ENCODE results near the gene UQCC2. TPM values are rescaled to one million over a fixed set of nuclear protein-coding genes. Genes with fewer than 3 reads are reported as not detected.

The UQCC2 gene
- total RNA-seq, 1 donor from 2014 or later, result 54.9 TPM

- Mint-ChIP-seq H3K4me3 (ENCODE audit: unreplicated experiment) (no peak overlapping the region), H3K9me3 (ENCODE audit: unreplicated experiment) (no peaks in the 10 kb centered on the region), H3K4me1 (ENCODE audit: unreplicated experiment) (no peaks in the 10 kb centered on the region), H3K27me3 (ENCODE audit: unreplicated experiment) (peaks cover 3% of the 10 kb centered on the region), H3K36me3 (ENCODE audit: low read depth, unreplicated experiment) (no peaks in the 10 kb centered on the region), H3K27ac (ENCODE audit: unreplicated experiment) (no peak overlapping the region)
- no peak for TF ChIP-seq CTCF (IDR thresholded peaks at IDR 0.05; ENCODE audit: unreplicated experiment)
- DNase-seq (ENCODE audit: low spot score), result no peak
Observed at GRCh38 chr6:33727126-33727525, 15.6 kb upstream of the UQCC2 start.

DNA sequence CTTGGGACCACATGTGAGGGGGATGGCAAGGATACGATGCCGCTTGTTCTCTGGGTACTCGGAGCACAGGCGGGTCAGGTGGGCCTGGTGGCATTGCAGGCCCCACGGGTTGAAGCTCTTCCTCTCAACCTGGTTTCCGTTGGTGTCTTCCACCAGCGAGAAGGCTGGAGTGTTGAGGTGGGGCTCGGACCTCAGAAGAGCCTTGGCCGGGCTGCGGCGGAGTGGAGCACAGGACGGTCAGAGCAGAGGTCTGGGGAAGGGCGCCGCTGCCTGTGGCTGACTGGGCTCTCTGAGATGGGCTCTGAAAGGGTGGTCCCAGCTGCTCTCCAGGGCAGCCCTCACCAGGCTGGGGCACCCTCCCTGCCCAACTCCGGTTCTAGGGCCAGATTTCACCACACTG, 15.2 kb upstream of the UQCC2 start:
- no peaks in the 10 kb centered on the region for H3K36me3 Mint-ChIP-seq (ENCODE audit: low read depth, unreplicated experiment)
- no peak for DNase-seq (ENCODE audit: low spot score)
- H3K9me3 Mint-ChIP-seq (ENCODE audit: unreplicated experiment), result no peaks in the 10 kb centered on the region
- no peak overlapping the region for H3K27ac Mint-ChIP-seq (ENCODE audit: unreplicated experiment)
- TF ChIP-seq CTCF (IDR thresholded peaks at IDR 0.05; ENCODE audit: unreplicated experiment), result no peak
- no peaks in the 10 kb centered on the region for H3K4me1 Mint-ChIP-seq (ENCODE audit: unreplicated experiment)
- peaks cover 3% of the 10 kb centered on the region for H3K27me3 Mint-ChIP-seq (ENCODE audit: unreplicated experiment)
- no peak overlapping the region for H3K4me3 Mint-ChIP-seq (ENCODE audit: unreplicated experiment)

GRCh38 chr6:33725891-33726673, 14.6 kb upstream of the UQCC2 start:
- H3K27me3 Mint-ChIP-seq (ENCODE audit: unreplicated experiment), result peaks cover 3% of the 10 kb centered on the region
- no peak overlapping the region for H3K4me3 Mint-ChIP-seq (ENCODE audit: unreplicated experiment)
- no peaks in the 10 kb centered on the region for H3K4me1 Mint-ChIP-seq (ENCODE audit: unreplicated experiment)
- H3K9me3 Mint-ChIP-seq (ENCODE audit: unreplicated experiment), result no peaks in the 10 kb centered on the region
- DNase-seq (ENCODE audit: low spot score), result no peak
- no peak for TF ChIP-seq CTCF (IDR thresholded peaks at IDR 0.05; ENCODE audit: unreplicated experiment)
- no peak overlapping the region for H3K27ac Mint-ChIP-seq (ENCODE audit: unreplicated experiment)
- H3K36me3 Mint-ChIP-seq (ENCODE audit: low read depth, unreplicated experiment), result no peaks in the 10 kb centered on the region

DNA sequence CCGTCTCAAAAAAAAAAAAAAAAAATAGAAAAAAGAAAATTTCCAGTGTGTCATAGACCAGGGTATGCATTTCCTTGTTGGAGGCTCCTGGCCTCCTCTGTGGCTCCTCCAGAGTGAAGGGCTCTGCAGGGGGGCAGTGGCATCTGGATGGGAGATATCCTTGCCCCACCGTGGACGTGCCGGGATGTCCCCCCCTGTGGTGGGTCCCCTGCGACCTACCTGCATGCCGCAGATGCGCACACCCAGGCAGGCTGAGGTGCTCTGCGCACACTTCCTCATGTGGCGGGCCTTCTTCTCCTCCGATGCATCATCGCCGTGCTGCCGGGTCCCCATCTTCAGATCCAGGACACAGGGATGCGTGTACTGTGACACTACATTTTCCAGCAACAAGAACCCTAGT, 13.7 kb upstream of the UQCC2 start:
- Mint-ChIP-seq H3K9me3 (ENCODE audit: unreplicated experiment) (no peaks in the 10 kb centered on the region), H3K27ac (ENCODE audit: unreplicated experiment) (no peak overlapping the region), H3K4me1 (ENCODE audit: unreplicated experiment) (no peaks in the 10 kb centered on the region), H3K36me3 (ENCODE audit: low read depth, unreplicated experiment) (no peaks in the 10 kb centered on the region), H3K27me3 (ENCODE audit: unreplicated experiment) (peaks cover under 1% of the 10 kb centered on the region), H3K4me3 (ENCODE audit: unreplicated experiment) (no peak overlapping the region)
- TF ChIP-seq CTCF (IDR thresholded peaks at IDR 0.05; ENCODE audit: unreplicated experiment), result no peak
- DNase-seq (ENCODE audit: low spot score), result no peak

Data from endothelial cell (in vitro differentiated cells).